ENCODE data around the gene A4GALT. TPM values are rescaled to one million over a fixed set of nuclear protein-coding genes. Genes with fewer than 3 reads are reported as not detected.

The A4GALT gene
- total RNA-seq, 4 donors from 2014 or later, result 6.7 to 11.6 (median 8.8) TPM

- H3K4me1 ChIP-seq, result peaks cover 36% of the 10 kb centered on the region
- TF ChIP-seq EP300 (IDR thresholded peaks at IDR 0.05) (no peak), POLR2A (IDR thresholded peaks at IDR 0.05) (no peak)
These were observed 1.5 kb downstream of the A4GALT start for GRCh38 chr22:42719133-42719532.

GRCh38 chr22:42717197-42717928 is 3.3 kb downstream of the A4GALT start:
- Histone ChIP-seq H3K27me3 (peaks cover 19% of the 10 kb centered on the region), H3K36me3 (no peaks in the 10 kb centered on the region), H3K27ac (no peak overlapping the region), H3K4me1 (peaks cover 44% of the 10 kb centered on the region), H3K4me3 (no peak overlapping the region), H3K9me3 (no peaks in the 10 kb centered on the region)
- no peak for TF ChIP-seq POLR2A (IDR thresholded peaks at IDR 0.05)
- no peak for TF ChIP-seq CTCF (IDR thresholded peaks at IDR 0.05)
- TF ChIP-seq POLR2AphosphoS5 (IDR thresholded peaks at IDR 0.05), result no peak
- TF ChIP-seq EP300 (IDR thresholded peaks at IDR 0.05), result no peak
- no peak for DNase-seq (ENCODE audit: low spot score in 2 of 2)
- 41% methylated on average over 8 of the region's 8 CpGs for WGBS

More at GRCh38 chr22:42719133-42719532, 1.5 kb downstream of the A4GALT start:
- H3K4me3 ChIP-seq, result peak overlapping the region; percentile 61
- H3K9me3 ChIP-seq, result no peaks in the 10 kb centered on the region
- DNase-seq (ENCODE audit: low spot score in 2 of 2), result no peak
- peak overlapping the region; percentile 88 for H3K27ac ChIP-seq
- H3K36me3 ChIP-seq, result no peaks in the 10 kb centered on the region
- WGBS, result 16% methylated on average over 2 of the region's 2 CpGs
- peaks cover 19% of the 10 kb centered on the region for H3K27me3 ChIP-seq

GRCh38 chr22:42716649-42717127 is 4.0 kb downstream of the A4GALT start:
- TF ChIP-seq POLR2A (IDR thresholded peaks at IDR 0.05) (no peak), POLR2AphosphoS5 (IDR thresholded peaks at IDR 0.05) (no peak), EP300 (IDR thresholded peaks at IDR 0.05) (no peak), CTCF (IDR thresholded peaks at IDR 0.05) (no peak)
- no peaks in the 10 kb centered on the region for H3K36me3 ChIP-seq
- H3K27me3 ChIP-seq, result peaks cover 19% of the 10 kb centered on the region
- WGBS, result 95% methylated on average over 5 of the region's 5 CpGs
- H3K4me3 ChIP-seq, result no peak overlapping the region
- H3K9me3 ChIP-seq, result no peaks in the 10 kb centered on the region
- peaks cover 48% of the 10 kb centered on the region for H3K4me1 ChIP-seq
- no peak overlapping the region for H3K27ac ChIP-seq
- no peak for DNase-seq (ENCODE audit: low spot score in 2 of 2)

- no peaks in the 10 kb centered on the region for H3K36me3 ChIP-seq
- H3K4me1 ChIP-seq, result peaks cover 48% of the 10 kb centered on the region
- TF ChIP-seq POLR2AphosphoS5 (IDR thresholded peaks at IDR 0.05) (no peak), POLR2A (IDR thresholded peaks at IDR 0.05) (no peak), CTCF (IDR thresholded peaks at IDR 0.05) (no peak), EP300 (IDR thresholded peaks at IDR 0.05) (no peak)
- 87% methylated on average over 6 of the region's 6 CpGs for WGBS
- peaks cover 19% of the 10 kb centered on the region for H3K27me3 ChIP-seq
- no peak for DNase-seq (ENCODE audit: low spot score in 2 of 2)
- H3K9me3 ChIP-seq, result no peaks in the 10 kb centered on the region
- H3K4me3 ChIP-seq, result no peak overlapping the region
- H3K27ac ChIP-seq, result no peak overlapping the region
These were observed 4.4 kb downstream of the A4GALT start for GRCh38 chr22:42716221-42716620.

- H3K9me3 ChIP-seq, result peaks cover 1% of the 10 kb centered on the region
- peaks cover 5% of the 10 kb centered on the region for H3K27me3 ChIP-seq
- H3K4me1 ChIP-seq, result peaks cover 37% of the 10 kb centered on the region
- H3K4me3 ChIP-seq, result no peak overlapping the region
- no peaks in the 10 kb centered on the region for H3K36me3 ChIP-seq
- no peak for TF ChIP-seq CTCF (IDR thresholded peaks at IDR 0.05)
- no peak for TF ChIP-seq POLR2A (IDR thresholded peaks at IDR 0.05)
- TF ChIP-seq EP300 (IDR thresholded peaks at IDR 0.05), result no peak
- TF ChIP-seq POLR2AphosphoS5 (IDR thresholded peaks at IDR 0.05), result no peak
- WGBS, result 78% methylated on average over 4 of the region's 4 CpGs
- no peak for DNase-seq (ENCODE audit: low spot score in 2 of 2)
- no peak overlapping the region for H3K27ac ChIP-seq
These were observed 5.8 kb downstream of the A4GALT start for GRCh38 chr22:42714768-42715390.
